Naive B cell (primary cell): ENCODE measurements around the gene THRB. TPM values are rescaled to one million over a fixed set of nuclear protein-coding genes. Genes with fewer than 3 reads are reported as not detected.
A peak's percentile ranks its signal among the peaks of the same experiment; 100 is the strongest.

Source experiments
- ATAC-seq, 2 donors: fragments of 150-1000 bp; cut with Tn5 transposase; 2 replicates each; pipeline ENCODE4 v1.10.0; 2021; ENCODE audit warnings: low read depth in 2 of 2, mild to moderate bottlenecking in 2 of 2, moderate library complexity in 2 of 2
- DNase-seq: peaks from one replicate; pipeline ENCODE4 v3.0.0; 2022
- H3K27ac Mint-ChIP-seq, 6 donors: one replicate each; pipeline ENCODE4 v1.8.0; 2020 to 2022; ENCODE audit warnings: mild to moderate bottlenecking in 6 of 6, mixed read lengths in 6 of 6, moderate library complexity in 5 of 6, inconsistent platforms in 2 of 6
- H3K27me3 Mint-ChIP-seq, 3 donors: one replicate each; pipeline ENCODE4 v1.8.0; 2021 to 2022; ENCODE audit warnings: mixed read lengths in 3 of 3, mild to moderate bottlenecking in 1 of 3
- H3K36me3 Mint-ChIP-seq, 2 donors: one replicate each; pipeline ENCODE4 v1.8.0; 2020 to 2022; ENCODE audit warnings: mixed read lengths in 2 of 2, inconsistent platforms in 1 of 2, mild to moderate bottlenecking in 1 of 2
- H3K4me1 Mint-ChIP-seq, 3 donors: one replicate each; pipeline ENCODE4 v1.8.0; 2020 to 2022; ENCODE audit warnings: mixed read lengths in 3 of 3, inconsistent platforms in 1 of 3, mild to moderate bottlenecking in 1 of 3, moderate library complexity in 1 of 3
- H3K4me3 Mint-ChIP-seq, 8 donors: one replicate each; pipeline ENCODE4 v1.8.0; 2020 to 2022; ENCODE audit warnings: mild to moderate bottlenecking in 8 of 8, mixed read lengths in 8 of 8, moderate library complexity in 8 of 8, inconsistent platforms in 2 of 8
- H3K9me3 Mint-ChIP-seq, 7 donors: one replicate each; pipeline ENCODE4 v1.8.0; 2020 to 2022; ENCODE audit warnings: mixed read lengths in 7 of 7, mild to moderate bottlenecking in 5 of 7, inconsistent platforms in 2 of 7, moderate library complexity in 1 of 7
- polyA plus RNA-seq, 6 donors: library from polyadenylated mRNA; unstranded; fragments of 300-500 nt; fragmentation: Illumina TruSeq; gene quantifications; one replicate each; pipeline ENCODE4 v1.2.3, GENCODE V29; 2021; ENCODE audit warnings: low read depth in 6 of 6

THRB gene
- polyA plus RNA-seq, 6 donors from 2014 or later: 0.38 to 5.1 (median 1.8) TPM

DNA sequence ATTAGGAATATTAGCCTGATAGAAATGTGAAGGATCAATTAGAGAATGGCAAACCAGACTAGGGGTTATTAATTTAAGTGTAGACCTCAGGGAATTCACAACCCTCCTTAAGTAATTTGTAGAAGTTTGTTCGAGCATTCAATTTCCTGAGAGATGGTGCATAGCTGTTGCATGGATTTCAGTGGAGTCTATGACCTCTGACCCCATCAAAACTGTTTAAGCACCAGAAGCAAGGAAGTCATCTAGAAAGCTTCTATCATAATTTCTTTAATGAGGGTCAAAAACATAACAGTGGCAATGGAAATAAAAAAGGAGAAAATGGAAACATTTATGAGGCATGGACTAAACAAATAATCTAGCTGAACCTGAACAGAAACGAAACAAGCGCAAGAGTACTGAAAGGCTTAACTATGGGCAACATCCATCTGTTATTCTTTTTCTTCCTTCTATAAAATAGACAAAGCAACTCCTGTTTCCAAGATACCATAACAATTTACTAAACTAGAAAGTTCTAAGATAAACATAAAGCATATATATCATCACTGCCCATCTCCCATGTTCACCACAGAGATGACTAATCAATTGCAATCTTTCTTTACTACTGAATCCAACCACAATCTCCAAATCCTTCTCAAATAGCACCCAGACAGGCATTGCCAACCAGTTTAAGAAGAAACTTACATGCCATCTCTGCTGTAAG lies 151.4 kb downstream of the THRB start:
- Mint-ChIP-seq H3K9me3 (no peaks in the 10 kb centered on the region), H3K27ac (no peak overlapping the region), H3K36me3 (no peaks in the 10 kb centered on the region), H3K4me3 (no peak overlapping the region), H3K27me3 (peaks cover 0 to 23% (median 4%) of the 10 kb centered on the region in 3 donors), H3K4me1 (peaks cover 0 to 11% (median 4%) of the 10 kb centered on the region in 3 donors)
- ATAC-seq: no peak
- DNase-seq: no peak

DNA sequence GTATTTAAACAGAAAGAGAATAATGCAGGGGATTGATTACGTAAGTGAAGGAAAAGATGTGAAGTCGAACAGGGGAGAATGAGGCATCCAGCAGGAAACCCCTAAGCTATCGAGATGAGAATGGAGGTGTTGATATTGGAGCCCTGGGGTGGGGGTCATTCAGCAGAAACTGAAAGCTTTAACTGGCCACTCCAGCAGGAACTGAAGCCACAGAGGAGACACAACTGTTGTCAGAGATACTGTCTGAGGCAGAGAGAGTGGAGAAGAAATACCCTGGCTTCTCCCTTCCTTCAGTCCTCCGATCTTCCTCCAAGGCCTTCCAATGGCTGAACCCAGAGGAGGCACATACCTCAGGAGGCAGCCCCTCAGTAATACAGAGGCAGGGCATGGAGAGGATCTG lies 152.4 kb downstream of the THRB start:
- H3K4me1 Mint-ChIP-seq: peaks cover 0 to 11% (median 4%) of the 10 kb centered on the region in 3 donors
- H3K4me3 Mint-ChIP-seq: no peak overlapping the region
- H3K27ac Mint-ChIP-seq: no peak overlapping the region
- H3K9me3 Mint-ChIP-seq: no peaks in the 10 kb centered on the region
- no peak for ATAC-seq
- peaks cover 0 to 23% (median 4%) of the 10 kb centered on the region in 3 donors for H3K27me3 Mint-ChIP-seq
- DNase-seq: no peak
- H3K36me3 Mint-ChIP-seq: no peaks in the 10 kb centered on the region

DNA sequence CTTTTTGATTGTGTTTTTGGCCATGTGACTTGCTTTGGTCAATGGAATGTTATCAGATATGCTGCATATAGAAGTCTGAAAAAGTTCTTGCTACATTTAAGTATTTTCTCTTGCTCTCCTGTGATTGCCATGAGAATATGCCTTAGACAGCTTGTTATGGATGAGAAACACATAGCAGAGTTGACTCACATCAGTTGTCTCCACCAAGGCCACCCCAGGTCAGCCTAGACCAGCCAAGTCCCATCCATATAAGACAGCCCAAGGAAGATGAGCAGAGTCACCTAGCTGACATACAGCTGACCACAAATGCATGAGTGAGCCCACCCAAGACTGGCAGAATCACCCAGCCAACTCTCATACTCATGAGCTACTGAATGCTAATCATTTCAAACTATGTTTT lies 153.0 kb downstream of the THRB start:
- Mint-ChIP-seq H3K27ac (no peak overlapping the region), H3K27me3 (peaks cover 0 to 23% (median 4%) of the 10 kb centered on the region in 3 donors), H3K36me3 (no peaks in the 10 kb centered on the region), H3K9me3 (no peaks in the 10 kb centered on the region), H3K4me3 (no peak overlapping the region), H3K4me1 (peaks cover 0 to 11% (median 4%) of the 10 kb centered on the region in 3 donors)
- ATAC-seq (no peak), DNase-seq (no peak)

DNA sequence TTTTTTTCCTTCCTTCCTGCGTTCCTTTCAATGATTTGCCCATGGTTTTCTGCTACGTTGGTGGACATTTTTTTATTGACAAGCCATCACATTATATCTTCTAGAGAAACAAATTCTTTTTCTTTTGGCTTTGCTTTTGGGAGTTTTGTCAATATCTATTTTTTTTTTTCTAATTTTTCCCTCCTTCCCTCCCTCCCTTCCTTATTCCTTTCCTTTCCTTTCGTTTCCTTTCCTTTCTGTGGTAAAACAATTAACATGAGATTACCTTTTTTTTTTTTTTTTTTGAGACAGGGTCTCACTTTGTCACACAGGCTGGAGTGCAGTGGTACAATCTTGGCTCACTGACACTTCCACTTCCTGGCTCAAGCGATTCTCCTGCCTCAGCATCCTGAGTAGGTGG lies 153.7 kb downstream of the THRB start:
- ATAC-seq (no peak), DNase-seq (no peak)
- Mint-ChIP-seq H3K27me3 (peaks cover 0 to 23% (median 4%) of the 10 kb centered on the region in 3 donors), H3K4me3 (no peak overlapping the region), H3K27ac (no peak overlapping the region), H3K9me3 (no peaks in the 10 kb centered on the region), H3K4me1 (peaks cover 0 to 11% (median 4%) of the 10 kb centered on the region in 3 donors), H3K36me3 (no peaks in the 10 kb centered on the region)

DNA sequence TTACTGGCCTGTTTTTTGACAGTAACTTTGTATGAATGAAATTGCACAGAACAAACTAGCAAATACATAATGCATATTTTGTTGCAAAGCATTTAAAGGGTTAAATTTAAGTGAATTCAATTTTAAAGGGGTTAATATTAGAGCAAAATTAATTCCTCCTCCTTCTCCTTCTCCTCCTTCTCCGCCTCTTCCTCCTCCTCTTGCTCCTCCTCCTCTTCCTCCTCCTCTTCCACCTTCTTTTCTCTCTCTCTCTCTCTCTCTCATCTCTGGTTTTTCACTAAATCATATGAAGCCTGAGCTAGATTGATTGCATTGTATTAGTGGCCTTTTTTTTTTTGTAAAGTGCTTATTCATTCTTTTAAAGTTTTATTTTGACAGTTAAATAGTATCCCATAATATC lies 154.5 kb downstream of the THRB start:
- Mint-ChIP-seq H3K27me3 (peaks cover 0 to 21% (median 4%) of the 10 kb centered on the region in 3 donors), H3K36me3 (no peaks in the 10 kb centered on the region), H3K27ac (peak overlapping the region in 1 of 6 donors; percentile 77), H3K9me3 (no peaks in the 10 kb centered on the region), H3K4me3 (no peak overlapping the region), H3K4me1 (peaks cover 0 to 11% (median 4%) of the 10 kb centered on the region in 3 donors)
- DNase-seq (no peak), ATAC-seq (no peak)

DNA sequence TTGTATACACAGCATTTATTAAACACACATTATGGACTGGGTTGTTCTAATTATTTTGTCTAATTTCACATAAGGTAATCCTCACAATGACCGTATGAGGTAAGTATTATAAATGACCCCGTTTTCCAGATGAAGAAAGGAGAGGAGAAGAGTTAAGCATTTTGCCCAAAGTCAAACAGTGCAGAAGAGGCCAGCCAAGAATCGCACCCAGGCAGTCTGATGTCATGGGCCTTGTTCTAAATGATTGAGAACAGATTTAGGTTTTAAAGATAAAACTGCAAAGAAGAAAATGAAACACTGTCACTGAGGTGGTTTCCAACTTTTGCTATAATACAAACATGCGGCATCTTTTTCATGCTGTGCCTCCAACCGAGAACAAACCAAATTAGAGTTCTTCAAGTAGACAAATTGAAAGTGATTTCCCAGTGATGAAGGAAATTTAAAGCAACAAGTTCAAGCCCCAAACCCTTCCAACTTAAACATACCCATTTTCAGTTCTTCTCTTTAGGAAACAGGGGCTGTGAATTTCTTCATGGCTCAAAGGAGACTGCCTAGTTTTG lies 155.3 kb downstream of the THRB start:
- peaks cover 0 to 11% (median 4%) of the 10 kb centered on the region in 3 donors for H3K4me1 Mint-ChIP-seq
- H3K4me3 Mint-ChIP-seq: no peak overlapping the region
- H3K36me3 Mint-ChIP-seq: no peaks in the 10 kb centered on the region
- H3K27me3 Mint-ChIP-seq: peaks cover 0 to 16% (median 4%) of the 10 kb centered on the region in 3 donors
- H3K27ac Mint-ChIP-seq: no peak overlapping the region
- DNase-seq: no peak
- ATAC-seq: no peak
- no peaks in the 10 kb centered on the region for H3K9me3 Mint-ChIP-seq

DNA sequence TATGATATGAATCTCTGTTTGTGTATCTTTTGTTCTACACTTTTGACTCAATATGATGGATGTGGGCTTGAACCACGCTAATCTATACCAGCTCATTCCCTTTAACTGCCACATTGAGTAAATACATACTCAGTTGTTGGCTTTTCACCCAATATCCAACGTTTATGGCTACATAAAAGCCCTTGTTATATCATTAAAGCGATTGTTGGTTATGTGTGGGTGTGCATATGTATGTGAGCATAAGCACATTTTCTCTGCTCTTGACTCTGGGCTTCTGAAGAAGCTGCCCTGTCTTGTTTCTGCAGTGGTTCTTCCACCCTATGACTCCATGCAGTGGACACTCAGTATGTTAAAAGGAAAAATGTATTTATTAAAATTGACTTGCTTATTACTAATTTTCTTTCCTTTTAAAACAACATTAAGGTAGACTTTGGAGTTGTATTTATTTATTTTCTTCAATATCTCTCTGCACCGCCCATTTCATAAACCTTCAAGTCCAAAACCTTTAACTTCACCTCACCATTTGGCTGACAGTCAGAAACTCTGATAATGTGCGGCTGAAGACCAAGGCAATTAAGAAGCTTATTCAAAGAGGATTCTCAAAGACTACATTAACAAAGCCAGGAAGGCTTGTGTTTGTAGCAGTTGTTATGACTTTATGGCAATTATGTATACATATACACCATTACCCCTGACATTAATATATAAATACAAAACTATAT lies 156.1 kb downstream of the THRB start:
- DNase-seq: no peak
- no peaks in the 10 kb centered on the region for H3K9me3 Mint-ChIP-seq
- no peak overlapping the region for H3K27ac Mint-ChIP-seq
- H3K27me3 Mint-ChIP-seq: peaks cover 0 to 16% (median 4%) of the 10 kb centered on the region in 3 donors
- peaks cover 0 to 11% (median 4%) of the 10 kb centered on the region in 3 donors for H3K4me1 Mint-ChIP-seq
- H3K4me3 Mint-ChIP-seq: no peak overlapping the region
- H3K36me3 Mint-ChIP-seq: no peaks in the 10 kb centered on the region
- no peak for ATAC-seq

DNA sequence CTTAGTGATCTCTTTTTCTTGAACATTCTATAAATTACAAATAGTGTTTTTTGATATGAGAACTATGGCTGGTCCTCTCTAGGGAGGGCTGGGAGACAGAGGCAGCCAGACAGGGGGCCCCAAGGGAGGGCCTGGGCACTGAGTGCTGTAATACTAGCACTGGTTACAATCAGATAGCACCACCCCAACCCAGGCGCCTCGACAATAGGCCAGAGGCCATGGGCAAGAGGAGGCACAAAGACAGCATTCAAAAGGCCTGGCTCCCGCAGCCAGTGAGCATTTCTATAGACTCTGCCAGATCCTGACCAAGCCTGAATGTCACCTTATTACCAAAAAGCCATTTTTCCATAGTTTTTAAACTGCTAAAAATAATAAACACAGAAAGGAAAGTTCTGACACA lies 158.5 kb downstream of the THRB start:
- Mint-ChIP-seq H3K4me1 (peaks cover 0 to 6% (median 4%) of the 10 kb centered on the region in 3 donors), H3K27ac (no peak overlapping the region), H3K4me3 (peak overlapping the region in 1 of 8 donors; percentile 42), H3K27me3 (no peaks in the 10 kb centered on the region), H3K9me3 (no peaks in the 10 kb centered on the region), H3K36me3 (peaks cover 0 to 12% of the 10 kb centered on the region in 2 donors)
- DNase-seq (no peak), ATAC-seq (no peak)

DNA sequence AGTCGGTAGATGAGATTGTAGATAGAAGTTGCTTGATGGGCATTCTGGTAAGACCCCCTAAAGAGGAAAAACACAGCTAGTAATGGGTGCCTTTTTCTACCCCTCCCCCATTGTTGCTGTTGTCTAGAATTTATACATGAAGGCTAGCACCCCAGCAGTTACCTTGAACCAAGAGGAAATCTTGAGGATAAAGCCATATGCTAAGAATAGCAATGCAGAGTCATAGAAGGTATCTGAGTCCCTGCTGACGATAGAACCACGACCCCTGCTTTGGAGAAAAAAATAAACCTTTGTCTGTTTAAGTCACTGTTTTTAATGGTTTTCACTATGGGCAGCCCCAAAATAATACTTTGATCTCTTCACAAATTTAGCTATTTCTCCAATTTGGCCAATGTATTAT lies 162.6 kb downstream of the THRB start:
- DNase-seq: no peak
- H3K36me3 Mint-ChIP-seq: peaks cover 8 to 22% of the 10 kb centered on the region in 2 donors
- peak overlapping the region in 2 of 6 donors; percentile 25 to 27 for H3K27ac Mint-ChIP-seq
- H3K4me1 Mint-ChIP-seq: no peaks in the 10 kb centered on the region
- peaks cover 0 to 4% (median 2%) of the 10 kb centered on the region in 7 donors for H3K9me3 Mint-ChIP-seq
- no peak overlapping the region for H3K4me3 Mint-ChIP-seq
- peaks cover 0 to 5% (median 0%) of the 10 kb centered on the region in 3 donors for H3K27me3 Mint-ChIP-seq
- ATAC-seq: no peak

DNA sequence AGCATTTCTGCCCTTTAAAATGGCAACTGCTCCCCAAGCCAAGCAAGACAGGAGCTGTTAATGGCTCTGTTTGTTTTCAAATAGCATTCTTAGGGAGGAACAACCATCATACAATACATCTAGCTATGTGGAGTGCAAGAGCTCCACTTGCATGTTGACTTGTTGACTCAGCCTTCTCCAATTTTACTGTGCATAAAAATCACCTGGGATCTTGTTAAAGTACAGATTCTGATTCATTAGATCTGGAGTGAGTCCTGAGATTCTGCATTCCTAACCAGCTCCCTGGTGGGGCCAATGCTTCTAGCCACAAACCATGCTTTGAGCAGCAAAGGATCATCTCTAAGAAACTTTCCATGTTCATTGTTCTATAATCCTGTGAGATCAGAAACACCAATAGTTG lies 171.4 kb downstream of the THRB start:
- H3K4me3 Mint-ChIP-seq: no peak overlapping the region
- DNase-seq (no peak), ATAC-seq (no peak)
- H3K4me1 Mint-ChIP-seq: no peaks in the 10 kb centered on the region
- H3K27ac Mint-ChIP-seq: no peak overlapping the region
- peaks cover 0 to 16% (median 5%) of the 10 kb centered on the region in 7 donors for H3K9me3 Mint-ChIP-seq
- H3K36me3 Mint-ChIP-seq: peaks cover 0 to 5% of the 10 kb centered on the region in 2 donors
- peaks cover 0 to 1% (median 0%) of the 10 kb centered on the region in 3 donors for H3K27me3 Mint-ChIP-seq

DNA sequence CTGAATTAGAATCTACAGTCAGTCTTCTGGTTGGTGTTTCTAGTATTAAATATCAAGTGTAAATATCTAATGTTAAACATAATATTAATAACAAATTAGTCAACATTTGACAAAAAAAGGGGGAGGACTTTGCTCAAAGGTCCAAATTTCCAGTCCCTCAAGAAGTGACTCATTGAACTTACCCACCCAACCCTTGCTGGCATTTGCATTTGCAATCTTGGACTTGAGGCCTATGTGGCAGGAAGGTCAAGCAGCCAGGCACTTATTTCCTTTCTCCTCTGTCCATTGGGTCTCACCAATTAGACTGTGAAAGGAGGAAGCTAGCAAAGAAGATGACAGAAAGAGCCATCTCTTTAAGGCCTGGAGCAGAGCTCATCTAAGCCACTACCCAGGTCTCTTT lies 174.0 kb downstream of the THRB start:
- H3K4me1 Mint-ChIP-seq: no peaks in the 10 kb centered on the region
- H3K27ac Mint-ChIP-seq: no peak overlapping the region
- DNase-seq (no peak), ATAC-seq (no peak)
- peaks cover 5 to 8% of the 10 kb centered on the region in 2 donors for H3K36me3 Mint-ChIP-seq
- peaks cover 0 to 19% (median 7%) of the 10 kb centered on the region in 7 donors for H3K9me3 Mint-ChIP-seq
- H3K4me3 Mint-ChIP-seq: no peak overlapping the region
- no peaks in the 10 kb centered on the region for H3K27me3 Mint-ChIP-seq

DNA sequence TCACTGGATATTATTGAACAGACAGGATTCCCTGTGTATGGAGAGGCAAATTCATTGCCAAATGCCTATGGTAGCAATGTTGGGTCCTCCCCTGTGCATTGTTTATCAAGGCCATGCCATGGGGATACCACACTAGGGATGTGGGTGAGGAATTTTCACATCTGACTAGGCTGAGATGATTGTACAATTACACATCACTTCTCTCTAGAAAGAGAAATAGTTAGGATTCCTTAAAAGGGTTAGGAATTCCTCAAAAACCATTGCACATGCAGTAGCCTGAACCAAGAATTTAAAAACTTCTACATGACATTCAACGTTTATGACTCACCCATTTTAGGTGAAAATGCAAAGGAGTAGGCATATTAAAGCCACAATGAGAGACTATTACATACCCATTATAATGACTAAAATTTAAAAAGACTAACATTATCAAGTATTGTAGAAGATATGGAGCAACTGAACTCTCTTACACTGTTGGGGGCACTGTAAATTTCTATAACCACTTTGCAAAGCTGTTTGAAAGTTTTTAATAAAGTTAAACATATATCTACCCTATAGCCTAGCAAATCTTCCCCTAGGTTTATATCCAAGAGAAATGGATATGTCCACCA lies 175.9 kb downstream of the THRB start:
- Mint-ChIP-seq H3K36me3 (peaks cover 5 to 8% of the 10 kb centered on the region in 2 donors), H3K9me3 (peaks cover 0 to 19% (median 7%) of the 10 kb centered on the region in 7 donors), H3K4me1 (no peaks in the 10 kb centered on the region), H3K4me3 (no peak overlapping the region), H3K27me3 (no peaks in the 10 kb centered on the region), H3K27ac (no peak overlapping the region)
- DNase-seq: no peak
- no peak for ATAC-seq

DNA sequence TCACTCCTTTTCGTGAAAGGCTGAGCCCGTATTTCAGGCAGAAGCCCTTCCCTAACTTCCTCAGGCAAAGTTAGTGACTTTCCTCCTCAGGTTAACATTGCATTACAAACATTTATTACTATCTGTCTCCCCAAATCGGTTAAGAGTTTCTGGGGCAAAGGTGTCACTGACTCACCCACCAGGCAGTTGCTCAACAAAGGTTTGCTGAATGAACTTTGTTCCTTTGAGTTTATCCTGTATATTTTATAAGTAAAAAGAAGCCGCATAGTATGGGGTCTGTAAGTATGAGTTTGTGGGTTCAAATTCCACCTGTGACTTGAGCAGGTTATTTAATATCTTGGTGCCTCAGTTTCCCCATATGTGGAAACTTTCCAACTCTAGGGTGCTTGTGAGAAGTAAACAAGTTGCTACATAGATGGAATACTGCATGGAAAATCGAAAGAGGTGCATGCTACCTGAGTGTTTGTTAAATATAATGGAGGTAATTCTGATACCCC lies 177.7 kb downstream of the THRB start:
- DNase-seq (no peak), ATAC-seq (no peak)
- H3K4me3 Mint-ChIP-seq: no peak overlapping the region
- peaks cover 10 to 14% of the 10 kb centered on the region in 2 donors for H3K36me3 Mint-ChIP-seq
- H3K27me3 Mint-ChIP-seq: no peaks in the 10 kb centered on the region
- H3K4me1 Mint-ChIP-seq: no peaks in the 10 kb centered on the region
- peak overlapping the region in 1 of 6 donors; percentile 65 for H3K27ac Mint-ChIP-seq
- peaks cover 0 to 19% (median 7%) of the 10 kb centered on the region in 7 donors for H3K9me3 Mint-ChIP-seq
